Bone marrow (tissue), 2 donors: ENCODE data around the gene MEGF11.

Source experiments
- DNase-seq, 2 donors: peaks; one replicate each; lab custom pipeline; 2025; lab: John Stamatoyannopoulos, UW

MEGF11 gene

DNA sequence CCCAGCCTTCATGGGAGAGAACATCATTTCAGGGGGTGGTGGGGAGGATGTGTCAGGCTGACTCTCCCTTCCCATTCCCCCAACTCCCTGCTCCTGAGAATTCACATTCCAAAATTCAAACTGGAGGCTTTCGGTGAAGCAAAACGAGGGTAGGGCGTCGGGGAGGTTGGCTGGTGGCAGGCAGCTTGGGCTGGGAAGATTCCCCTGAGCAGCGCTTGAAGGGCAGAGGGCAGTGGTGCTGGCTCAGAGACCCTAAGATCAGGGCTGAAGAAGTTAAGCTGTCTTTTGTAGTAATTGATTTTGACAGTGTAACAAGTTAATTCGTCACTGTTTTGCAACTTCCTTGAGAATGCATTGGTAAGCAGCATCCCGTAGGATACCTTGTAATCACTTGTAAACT lies 196.5 kb downstream of the MEGF11 start:
- no peak for DNase-seq

DNA sequence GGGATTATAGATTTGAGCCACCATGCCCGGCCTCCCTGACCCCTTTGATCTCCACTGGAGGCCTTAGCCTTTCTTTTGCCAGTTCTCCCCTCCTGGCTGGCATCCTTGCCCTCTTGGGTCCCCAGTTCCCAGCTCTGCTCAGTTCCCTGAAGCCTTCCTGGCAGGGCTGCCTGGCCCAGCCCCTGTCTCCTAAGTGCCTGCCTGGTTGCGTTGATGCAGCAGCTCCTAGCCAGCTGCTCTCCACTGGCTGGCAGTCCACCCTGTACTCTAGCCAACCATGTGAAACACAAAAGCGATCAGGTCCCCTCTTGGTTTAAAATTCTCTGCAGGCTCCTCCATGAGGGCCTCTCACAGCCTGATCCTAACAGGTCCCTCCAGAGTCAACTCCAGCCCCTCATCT lies 199.6 kb downstream of the MEGF11 start:
- no peak for DNase-seq

GRCh38 chr15:66051833-66052232 lies 201.7 kb downstream of the MEGF11 start:
- no peak for DNase-seq

DNA sequence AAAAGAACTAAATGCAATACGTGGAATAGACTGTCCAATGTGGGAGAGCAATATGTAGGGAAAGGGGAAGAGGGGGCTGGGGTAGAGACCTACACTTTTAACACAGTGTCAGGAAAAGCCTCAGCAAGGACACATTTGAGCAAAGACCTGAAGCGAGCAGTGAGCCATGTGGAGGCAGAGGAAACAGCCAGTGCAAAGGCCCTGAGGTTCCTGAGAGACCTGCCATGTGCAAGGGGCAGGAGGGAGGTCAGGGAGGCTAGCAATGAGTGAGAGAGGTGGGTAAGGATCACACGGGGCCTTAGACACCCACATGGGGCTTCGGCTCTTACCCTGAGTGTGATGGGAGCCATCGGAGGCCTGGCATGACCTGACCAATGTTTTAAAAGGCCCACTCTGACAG lies 203.3 kb downstream of the MEGF11 start:
- no peak for DNase-seq

- DNase-seq, result no peak
Observed at GRCh38 chr15:66049353-66049752, 204.2 kb downstream of the MEGF11 start.

DNA sequence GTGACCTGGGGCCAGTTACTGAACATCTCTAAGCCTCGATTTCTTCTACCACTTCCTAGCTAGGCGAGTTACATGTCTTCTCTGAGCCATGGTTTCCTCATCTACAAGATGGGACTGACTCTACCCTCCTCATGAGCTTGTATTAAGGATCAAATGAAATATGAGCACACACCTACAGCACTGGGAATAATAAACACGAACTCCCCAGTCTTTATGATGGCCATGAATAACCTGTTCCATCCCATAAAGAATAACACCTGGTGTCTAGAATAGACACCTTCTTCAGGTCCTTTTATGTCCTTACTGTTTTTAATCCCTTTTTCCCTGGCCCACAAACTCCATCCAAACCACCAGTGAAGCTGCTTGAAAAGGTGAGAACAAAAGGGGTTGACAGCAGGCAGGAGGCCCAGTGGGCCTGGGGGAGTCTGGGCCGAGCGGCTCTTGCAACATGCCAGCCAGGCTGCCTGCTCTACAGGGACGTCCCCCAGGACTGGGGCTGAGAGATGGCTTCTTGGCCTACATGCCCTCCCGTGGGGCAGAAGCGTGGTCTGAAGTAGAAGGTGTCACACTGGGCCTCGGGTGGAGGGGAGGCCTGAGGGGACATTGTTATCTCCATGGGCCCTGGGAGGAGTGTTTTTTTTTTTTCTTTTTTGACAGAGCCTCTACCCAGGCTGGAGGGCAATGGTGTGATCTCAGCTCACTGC lies 206.1 kb downstream of the MEGF11 start:
- no peak for DNase-seq

DNA sequence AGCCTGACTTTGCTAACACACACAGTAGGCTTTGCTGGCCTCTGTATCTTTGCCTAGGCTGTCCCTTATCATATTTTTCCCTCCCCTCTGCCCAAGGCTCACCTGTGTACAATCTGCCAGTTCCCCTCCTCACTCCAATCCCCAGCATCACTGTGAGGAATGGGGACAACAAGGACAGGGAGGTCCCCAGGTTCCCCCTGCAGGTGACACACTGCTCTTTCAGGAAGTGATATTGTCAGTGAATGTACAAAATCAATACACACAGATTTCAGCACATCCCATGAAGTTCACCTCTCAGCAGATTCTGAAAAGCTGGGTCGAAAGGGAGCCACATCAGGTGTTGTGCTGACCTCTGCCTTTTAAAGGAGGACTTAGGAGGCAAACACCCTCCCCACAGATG lies 206.8 kb downstream of the MEGF11 start:
- no peak for DNase-seq

DNA sequence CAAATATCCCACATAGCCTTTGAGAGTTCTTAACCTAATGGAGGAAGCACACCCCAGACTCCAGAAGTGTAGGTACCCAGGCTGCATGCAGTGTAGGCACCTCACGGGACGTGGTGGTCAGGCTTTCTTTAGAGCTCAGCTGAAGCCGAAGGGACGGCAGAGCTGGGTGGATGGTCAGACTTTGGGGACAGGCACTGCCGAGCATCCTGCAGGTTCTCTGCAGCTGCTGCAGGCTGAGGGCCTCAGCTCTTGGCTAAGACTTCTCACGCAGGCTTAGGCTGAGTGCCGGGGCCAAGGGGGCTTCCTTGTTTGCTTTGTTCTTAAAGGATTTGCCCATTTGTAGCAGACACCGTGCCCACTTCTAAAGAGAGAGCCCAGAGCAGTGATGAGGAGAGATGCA lies 207.2 kb downstream of the MEGF11 start:
- DNase-seq, result no peak

DNA sequence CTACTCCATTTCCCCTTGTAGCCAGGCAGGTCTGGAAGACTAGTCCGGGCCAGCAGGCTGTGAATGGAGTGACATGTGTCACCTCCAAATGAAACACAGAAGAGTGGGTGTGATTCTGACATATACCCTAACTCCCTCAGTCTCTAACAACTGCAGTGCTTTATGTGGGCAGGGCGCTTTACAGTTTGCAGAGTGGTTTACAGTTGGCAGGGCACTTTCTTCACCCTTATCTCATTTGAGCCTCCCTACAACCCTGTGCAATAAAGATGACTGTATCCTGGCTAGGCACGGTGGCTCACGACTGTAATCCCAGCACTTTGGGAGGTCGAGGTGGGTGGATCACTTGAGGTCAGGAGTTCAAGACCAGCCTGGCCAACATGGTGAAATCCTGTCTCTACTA lies 208.0 kb downstream of the MEGF11 start:
- DNase-seq, result no peak

GRCh38 chr15:66044837-66045236 lies 208.7 kb downstream of the MEGF11 start:
- no peak for DNase-seq

DNA sequence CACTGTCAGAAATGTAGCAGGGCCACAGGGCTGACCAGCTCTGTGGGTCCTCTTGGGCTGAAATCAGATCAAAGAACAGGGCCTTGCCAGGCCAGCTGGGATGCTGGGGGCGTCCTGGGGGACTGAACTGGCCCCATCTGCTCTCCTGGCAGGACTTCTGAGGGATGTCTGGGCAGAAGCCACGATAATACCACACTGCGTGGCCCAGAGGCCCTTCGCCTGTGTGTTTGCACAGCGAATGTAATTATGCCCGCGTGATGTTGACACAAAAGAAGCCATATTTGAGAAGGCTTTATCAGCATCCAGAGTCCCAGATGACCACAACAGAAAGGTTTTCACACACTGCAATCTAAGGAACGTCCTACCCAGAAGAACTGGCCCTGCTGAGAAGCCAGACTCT lies 210.3 kb downstream of the MEGF11 start:
- no peak for DNase-seq

DNA sequence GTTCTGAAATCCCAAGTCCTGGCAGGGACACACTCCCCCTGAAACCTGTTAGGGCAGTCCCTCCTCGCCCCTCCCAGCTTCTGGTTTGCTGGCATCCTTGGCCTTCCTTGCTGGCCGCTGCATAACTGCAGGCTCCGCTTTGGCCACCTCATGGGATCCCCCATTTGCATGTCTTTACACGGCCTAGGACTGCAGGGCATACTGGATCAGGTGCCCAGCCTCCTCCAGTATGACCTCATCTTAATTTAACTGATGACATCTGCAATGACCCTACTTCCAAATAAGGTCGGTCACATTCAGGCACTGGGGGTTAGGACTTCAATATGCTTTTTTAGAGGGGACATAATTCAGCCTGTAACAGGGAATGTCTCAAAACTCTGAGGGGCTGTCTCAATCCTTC lies 210.9 kb downstream of the MEGF11 start:
- no peak for DNase-seq

DNA sequence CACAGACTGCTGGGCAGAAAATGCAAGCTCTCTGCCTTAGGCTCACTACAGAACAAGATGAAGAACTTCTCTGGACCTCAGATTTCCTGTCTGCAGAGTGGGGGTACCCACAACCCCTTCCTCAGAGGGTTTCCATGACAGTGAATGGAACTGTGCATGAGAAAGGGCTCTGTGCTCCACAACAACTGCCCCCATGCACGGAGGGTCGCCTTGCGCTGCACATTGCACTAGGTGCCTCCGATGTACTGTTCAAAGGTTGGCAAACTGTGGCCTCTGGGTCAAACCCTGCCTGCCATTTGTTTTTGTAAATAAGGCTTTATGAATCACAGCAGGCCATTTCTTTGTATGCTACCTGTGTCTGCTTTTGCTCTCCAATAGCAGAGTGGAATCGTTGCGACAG lies 212.3 kb downstream of the MEGF11 start:
- no peak for DNase-seq

GRCh38 chr15:66040211-66040892 lies 213.2 kb downstream of the MEGF11 start:
- no peak for DNase-seq

DNA sequence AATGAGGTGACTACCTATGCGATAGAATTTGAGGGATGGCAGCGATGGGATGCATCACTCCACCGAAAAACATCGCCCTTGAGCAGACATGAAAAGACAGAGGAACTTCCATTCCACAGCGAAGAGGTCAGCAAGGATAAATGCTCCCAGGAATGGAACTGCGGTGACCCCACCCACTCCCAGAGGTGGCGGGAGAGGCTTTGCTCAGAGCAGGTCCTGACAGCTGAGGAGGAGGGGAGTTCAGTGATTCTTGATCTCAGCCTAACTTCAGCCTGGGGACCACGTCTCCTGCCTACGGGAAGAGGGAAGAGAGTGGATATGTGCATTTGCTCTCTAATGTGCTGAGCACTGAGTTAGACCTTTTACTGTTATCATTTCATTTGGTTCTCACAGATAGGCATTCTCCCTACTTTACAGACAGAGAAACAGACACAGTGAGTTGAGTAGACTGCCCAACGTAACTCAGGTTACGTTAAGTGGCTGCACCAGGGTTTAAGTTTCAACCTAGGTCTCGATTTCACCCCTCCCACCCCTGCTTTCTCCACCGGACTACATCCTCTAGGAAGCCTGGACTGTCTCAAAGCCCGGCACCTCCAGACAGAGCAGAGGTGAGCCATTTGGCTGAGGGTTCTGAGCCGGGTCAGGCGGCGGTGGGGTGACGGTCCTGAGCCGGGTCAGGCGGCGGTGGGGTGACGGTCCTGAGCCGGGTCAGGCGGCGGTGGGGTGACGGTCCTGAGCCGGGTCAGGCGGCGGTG lies 214.3 kb downstream of the MEGF11 start:
- DNase-seq, result no peak

DNA sequence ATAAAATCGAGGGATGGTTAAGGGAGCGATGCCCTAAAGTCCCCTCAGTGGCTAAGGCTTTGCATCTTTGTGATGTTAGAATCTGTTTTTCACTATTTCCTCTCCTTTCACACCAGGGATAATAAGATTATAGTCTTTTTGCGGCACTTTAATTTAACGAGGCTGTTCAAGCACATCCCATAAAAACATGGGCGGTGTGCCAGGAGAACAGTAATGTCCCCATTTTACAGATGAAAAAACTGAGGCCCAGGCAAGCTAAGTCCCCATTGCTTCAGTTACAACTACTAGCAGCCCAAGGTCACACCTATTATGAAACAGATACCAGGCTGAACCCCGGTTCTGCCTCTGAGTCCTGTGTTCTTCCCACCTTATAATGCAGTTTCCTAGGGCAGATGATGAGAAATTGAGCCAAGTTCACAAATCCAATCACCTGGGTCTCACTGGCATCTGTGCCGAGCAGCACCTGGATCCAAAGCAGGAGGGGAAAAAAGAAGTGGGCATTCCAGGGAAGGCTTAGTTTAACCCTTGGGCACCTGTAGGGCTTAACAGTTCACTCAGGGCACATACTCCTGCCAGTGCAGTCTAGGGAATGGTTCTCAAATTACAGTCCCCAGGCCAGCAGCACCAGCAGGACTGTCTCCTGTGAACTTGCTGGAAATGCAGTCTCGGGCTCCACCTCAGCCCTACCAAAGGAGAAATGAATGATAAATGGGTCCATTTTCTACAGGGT lies 215.0 kb downstream of the MEGF11 start:
- no peak for DNase-seq

GRCh38 chr15:66036859-66037258 lies 216.7 kb downstream of the MEGF11 start:
- no peak for DNase-seq

- DNase-seq, result no peak
Observed at GRCh38 chr15:66035901-66036300, 217.6 kb downstream of the MEGF11 start.

GRCh38 chr15:66033143-66033542 lies 220.4 kb downstream of the MEGF11 start:
- no peak for DNase-seq

DNA sequence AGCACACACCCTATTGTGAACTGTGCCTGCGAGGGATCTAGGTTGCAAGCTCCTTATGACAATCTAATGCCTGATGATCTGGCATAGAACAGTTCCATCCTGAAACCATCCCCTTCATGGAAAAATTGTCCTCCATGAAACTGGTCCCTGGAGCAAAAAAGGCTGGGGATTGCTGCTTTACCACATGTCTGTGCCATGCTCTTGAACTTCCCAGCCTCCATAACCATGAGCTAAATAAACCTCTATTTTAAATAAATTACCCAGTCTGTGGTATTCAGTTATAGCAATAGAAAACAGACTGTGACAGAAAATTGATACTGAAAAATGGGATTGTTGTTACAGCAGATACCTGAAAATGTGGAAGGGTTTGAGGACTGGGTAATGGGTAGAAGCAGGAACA lies 221.5 kb downstream of the MEGF11 start:
- DNase-seq, result no peak

DNA sequence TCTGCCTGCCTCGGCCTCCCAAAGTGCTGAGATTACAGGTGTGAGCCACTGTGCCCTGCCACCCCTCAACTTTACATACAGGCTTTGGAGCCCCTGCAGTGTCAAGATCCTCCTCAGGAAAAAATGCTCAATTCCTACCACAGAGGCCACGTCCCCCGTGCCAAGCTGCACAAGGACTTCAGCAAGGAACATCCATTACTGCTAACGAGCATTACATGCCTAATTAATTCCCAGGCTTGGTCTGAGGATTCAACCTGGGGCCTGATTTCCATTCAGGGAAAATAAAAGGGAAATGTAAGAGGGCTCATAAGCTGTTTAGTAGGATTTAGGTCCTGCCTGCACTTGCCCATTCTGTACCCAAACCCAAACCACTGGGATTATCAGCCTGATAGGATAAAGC lies 222.9 kb downstream of the MEGF11 start:
- no peak for DNase-seq

- no peak for DNase-seq
Observed at GRCh38 chr15:66029650-66030049, 223.9 kb downstream of the MEGF11 start.
